ENCODE data around the gene OR13H1.
"Not testable (repeated sequence)": the region's sequence is repeated elsewhere in the genome, so short reads cannot be mapped to it uniquely, and the experiment has no call there.

Gene OR13H1

DNA sequence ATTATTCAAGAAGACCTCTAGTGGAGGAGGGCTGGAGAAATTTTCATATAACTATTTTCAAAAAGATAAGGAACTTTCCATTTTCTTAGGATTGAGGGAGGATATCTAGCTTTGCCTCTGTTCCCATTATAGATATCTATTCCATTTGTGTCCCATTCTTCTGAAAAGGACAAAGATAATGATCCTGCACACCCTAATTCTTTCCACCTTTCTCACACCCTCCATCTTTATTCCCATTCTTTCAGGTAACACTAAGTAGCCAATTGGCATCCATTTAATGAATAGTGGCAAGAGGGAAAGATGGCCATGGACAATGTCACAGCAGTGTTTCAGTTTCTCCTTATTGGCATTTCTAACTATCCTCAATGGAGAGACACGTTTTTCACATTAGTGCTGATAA, at the start of gene OR13H1:
TSS of gene OR13H1 (plus strand) at position 301 of the 400 bp plus-strand sequence. CDS start at position 301, 0 bp downstream.
- no peak for DNase-seq

- DNase-seq = not testable (repeated sequence)
Observed at GRCh38 chrX:131501556-131501955, 42.3 kb upstream of the OR13H1 start.

DNA sequence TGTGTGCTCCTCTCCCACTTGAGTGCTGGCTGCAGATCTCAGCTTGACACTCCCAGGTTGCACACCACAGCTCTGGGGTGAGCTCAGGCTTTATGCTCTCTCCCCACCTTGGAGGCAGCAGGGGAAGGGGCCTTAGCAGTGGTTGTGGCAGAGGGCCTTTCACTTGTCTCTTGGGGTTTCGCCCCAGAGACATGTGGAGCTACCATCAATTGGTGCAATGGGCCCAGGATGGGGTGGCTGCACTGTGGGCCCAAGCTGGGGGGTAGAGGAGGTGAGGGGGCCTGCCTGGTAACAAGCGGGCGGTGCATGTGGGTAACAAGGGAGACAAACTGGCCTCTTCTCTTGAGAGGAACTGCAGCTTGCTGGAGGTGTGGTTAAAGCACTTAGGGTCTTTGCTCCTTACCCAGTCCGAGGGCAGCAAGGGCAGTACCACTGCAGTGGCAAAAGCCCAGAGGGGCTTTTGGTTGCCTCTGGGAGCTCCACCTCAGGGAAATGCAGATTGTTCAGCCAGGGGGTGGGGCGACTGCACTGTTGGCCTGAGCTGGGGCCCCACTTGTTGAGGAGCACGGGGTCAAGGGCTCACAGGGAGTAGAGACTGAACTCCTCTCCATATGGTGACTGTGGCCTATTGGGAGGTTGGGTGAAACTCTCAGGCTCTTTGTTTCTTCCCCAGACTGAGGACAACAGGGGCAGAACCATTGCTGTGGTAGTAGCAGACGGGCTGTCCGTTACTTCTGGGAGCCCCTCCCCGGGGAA, 30.5 kb upstream of the OR13H1 start:
- DNase-seq = no peak

DNA sequence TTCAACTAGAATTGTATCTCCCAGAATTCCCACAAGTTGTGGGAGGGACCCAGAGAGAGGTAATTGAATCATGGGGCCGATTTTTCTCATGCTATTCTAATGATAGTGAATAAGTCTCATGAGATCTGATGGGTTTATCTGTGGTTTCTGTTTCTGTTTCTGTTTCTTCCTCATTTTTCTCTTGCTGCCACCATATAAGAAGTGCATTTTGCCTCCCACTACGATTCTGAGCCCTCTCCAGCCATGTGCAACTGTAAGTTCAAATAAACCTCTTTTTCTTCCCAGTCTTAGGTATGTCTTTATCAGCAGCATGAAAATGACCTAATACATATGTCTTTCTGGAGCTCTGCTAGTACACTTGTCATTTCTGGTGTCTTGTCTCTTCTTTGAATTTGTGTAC, 22.1 kb upstream of the OR13H1 start:
- DNase-seq = no peak

GRCh38 chrX:131544218-131544617, 344 bp downstream of the OR13H1 start:
- no peak for DNase-seq

- no peak for DNase-seq
Observed at GRCh38 chrX:131549011-131549410, 5.1 kb downstream of the OR13H1 start.

DNA sequence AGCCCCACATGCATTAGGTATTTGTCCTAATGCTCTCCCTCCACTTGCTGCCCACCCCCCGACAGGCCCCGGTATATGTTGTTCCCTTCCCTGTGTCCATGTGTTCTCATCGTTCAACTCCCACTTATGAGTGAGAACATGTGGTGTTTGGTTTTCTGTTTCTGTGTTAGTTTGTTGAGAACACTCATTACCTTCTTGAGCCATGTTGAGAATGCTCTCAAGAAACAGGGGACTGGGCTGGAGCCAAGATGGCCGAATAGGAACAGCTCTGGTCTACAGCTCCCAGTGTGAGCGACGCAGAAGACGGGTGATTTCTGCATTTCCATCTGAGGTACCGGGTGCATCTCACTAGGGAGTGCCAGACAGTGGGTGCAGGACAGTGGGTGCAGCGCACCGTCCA, 8.6 kb downstream of the OR13H1 start:
- DNase-seq = not testable (repeated sequence)

- DNase-seq = no peak
Observed at GRCh38 chrX:131558562-131558961, 14.7 kb downstream of the OR13H1 start.

- DNase-seq = no peak
Observed at GRCh38 chrX:131564553-131565229, 20.8 kb downstream of the OR13H1 start.

DNA sequence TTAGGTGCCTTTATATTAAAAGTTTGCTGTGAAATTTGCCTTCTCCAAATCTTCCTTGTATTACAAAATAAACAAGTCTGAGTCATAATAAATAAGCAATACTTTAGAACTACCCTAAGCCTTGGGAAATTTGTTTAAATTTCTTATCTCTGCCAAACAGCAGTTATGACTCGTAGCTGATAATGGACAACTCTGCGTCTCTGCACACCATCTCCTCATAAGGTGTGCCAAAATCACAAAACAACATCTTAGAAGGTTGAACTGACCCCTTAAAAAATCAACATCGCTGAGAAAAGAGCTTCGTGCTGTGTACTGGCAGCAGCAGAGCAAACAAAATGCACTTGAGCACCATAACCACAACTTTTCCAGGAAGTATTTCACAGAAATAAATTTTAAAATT, 22.0 kb downstream of the OR13H1 start:
- no peak for DNase-seq

GRCh38 chrX:131571348-131571747, 27.5 kb downstream of the OR13H1 start:
- no peak for DNase-seq

- DNase-seq = no peak
Observed at GRCh38 chrX:131572372-131573014, 28.6 kb downstream of the OR13H1 start.

DNA sequence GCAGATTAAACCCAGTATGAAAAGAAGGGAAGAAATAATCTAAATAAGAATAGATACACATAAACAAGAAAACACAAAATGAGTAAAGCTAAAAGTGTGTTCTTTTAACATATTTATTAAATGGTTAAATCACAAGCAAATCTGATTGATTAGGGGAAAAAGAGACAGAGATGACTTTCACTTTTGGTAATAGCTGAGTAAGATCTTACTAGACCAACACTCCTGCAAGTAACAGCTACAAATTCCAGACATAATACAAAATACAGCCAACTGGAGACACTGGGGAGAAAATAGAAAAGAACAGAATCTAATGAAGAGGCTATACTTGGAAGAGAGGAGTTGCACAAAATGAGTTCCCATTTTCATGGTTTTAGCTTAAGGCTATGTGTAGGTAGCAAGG, 33.5 kb downstream of the OR13H1 start:
- no peak for DNase-seq

DNA sequence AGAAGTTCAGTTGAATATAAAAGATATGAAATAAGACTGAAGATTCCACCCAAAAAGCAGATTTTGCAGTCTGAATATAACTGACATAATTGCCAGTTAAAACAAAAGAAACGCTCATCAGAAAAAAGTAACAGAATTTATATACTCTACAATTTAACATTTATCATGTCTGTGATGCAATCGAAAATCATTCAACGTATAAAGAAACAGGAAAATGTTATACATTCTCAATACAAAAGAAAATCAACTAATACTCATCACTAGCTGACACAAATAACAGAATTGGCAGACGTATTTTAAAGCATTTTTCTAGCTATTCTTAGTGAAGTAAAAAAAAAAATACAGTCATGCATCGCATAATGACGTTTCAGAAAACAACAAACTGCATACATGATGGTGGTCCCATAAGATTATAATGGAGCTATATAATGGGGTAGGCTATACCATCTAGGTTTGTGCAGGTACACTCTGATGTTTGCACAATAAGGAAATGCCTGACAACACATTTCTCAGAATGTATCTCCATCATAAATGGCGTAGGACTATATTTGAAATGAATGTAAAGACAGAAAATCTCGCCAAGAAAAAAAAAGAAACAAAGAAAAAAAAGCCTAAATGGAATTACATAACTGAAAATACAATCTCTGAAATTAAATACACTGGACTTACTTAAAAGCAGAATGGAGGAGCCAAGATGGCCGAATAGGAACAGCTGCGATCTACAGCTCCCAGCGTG, 34.3 kb downstream of the OR13H1 start:
- no peak for DNase-seq

- DNase-seq = not testable (repeated sequence)
Observed at GRCh38 chrX:131578735-131579367, 35.0 kb downstream of the OR13H1 start.

DNA sequence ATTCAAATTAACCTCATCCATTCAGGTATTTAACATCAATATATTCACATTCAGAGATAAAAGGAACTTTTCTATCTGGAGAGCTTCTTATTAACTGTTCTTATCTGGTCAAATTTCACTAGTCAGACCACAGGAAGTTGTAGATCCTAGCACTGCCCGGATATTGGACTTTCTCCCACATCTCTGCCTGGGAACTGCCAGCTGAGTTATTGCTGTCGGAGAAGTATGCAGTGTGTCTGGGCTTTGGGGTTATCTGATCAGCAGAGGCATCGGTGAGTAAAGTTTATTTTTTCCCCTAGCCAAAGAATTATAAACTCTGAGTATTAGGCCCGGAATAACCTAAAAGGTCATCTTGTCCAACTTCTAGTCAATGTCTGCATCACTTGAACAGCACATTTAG, 45.1 kb downstream of the OR13H1 start:
- no peak for DNase-seq

Data from left hindlimb (tissue), 1 donor.